ENCODE measurements around the gene GGACT.
A peak's percentile ranks its signal among the peaks of the same experiment; 100 is the strongest.
"Not testable (repeated sequence)": the region's sequence is repeated elsewhere in the genome, so short reads cannot be mapped to it uniquely, and the experiment has no call there.

GGACT gene

GRCh38 chr13:100528820-100529219, 59.8 kb downstream of the GGACT start:
- DNase-seq (ENCODE audit: low spot score): no peak

GRCh38 chr13:100528353-100528752, 60.2 kb downstream of the GGACT start:
- no peak for DNase-seq (ENCODE audit: low spot score)

GRCh38 chr13:100527644-100528043, 60.9 kb downstream of the GGACT start:
- no peak for DNase-seq (ENCODE audit: low spot score)

GRCh38 chr13:100526318-100527000, 62.1 kb downstream of the GGACT start:
- no peak for DNase-seq (ENCODE audit: low spot score)

GRCh38 chr13:100525453-100526317, 62.9 kb downstream of the GGACT start:
- DNase-seq (ENCODE audit: low spot score): no peak

- DNase-seq (ENCODE audit: low spot score): not testable (repeated sequence)
Measured at GRCh38 chr13:100524688-100525087, 63.9 kb downstream of the GGACT start.

GRCh38 chr13:100523981-100524386, 64.6 kb downstream of the GGACT start:
- DNase-seq (ENCODE audit: low spot score): no peak

GRCh38 chr13:100523411-100523810, 65.2 kb downstream of the GGACT start:
- no peak for DNase-seq (ENCODE audit: low spot score)

GRCh38 chr13:100522618-100523309, 65.8 kb downstream of the GGACT start:
- DNase-seq (ENCODE audit: low spot score): no peak

GRCh38 chr13:100521851-100522617, 66.6 kb downstream of the GGACT start:
- DNase-seq (ENCODE audit: low spot score): no peak

- no peak for DNase-seq (ENCODE audit: low spot score)
Measured at GRCh38 chr13:100520936-100521850, 67.4 kb downstream of the GGACT start.

GRCh38 chr13:100519626-100520025, 69.0 kb downstream of the GGACT start:
- DNase-seq (ENCODE audit: low spot score): no peak

- DNase-seq (ENCODE audit: low spot score): no peak
Measured at GRCh38 chr13:100518394-100519062, 70.1 kb downstream of the GGACT start.

GRCh38 chr13:100517728-100518127, 70.9 kb downstream of the GGACT start:
- peak; percentile 10 for DNase-seq (ENCODE audit: low spot score)

- DNase-seq (ENCODE audit: low spot score): no peak
Measured at GRCh38 chr13:100517135-100517534, 71.5 kb downstream of the GGACT start.

GRCh38 chr13:100515410-100515800, 73.2 kb downstream of the GGACT start:
- no peak for DNase-seq (ENCODE audit: low spot score)

GRCh38 chr13:100514788-100515409, 73.7 kb downstream of the GGACT start:
- DNase-seq (ENCODE audit: low spot score): peak; percentile 69

GRCh38 chr13:100513987-100514670, 74.5 kb downstream of the GGACT start:
- DNase-seq (ENCODE audit: low spot score): no peak

GRCh38 chr13:100513171-100513570, 75.4 kb downstream of the GGACT start:
- no peak for DNase-seq (ENCODE audit: low spot score)

All from CD4-positive, alpha-beta T cell treated with Interleukin-15 for 4 hours (primary cell).